SJCRH30 (cell line): ENCODE results near the gene ATRN. TPM values are rescaled to one million over a fixed set of nuclear protein-coding genes. Genes with fewer than 3 reads are reported as not detected.
"Not testable (repeated sequence)": the region's sequence is repeated elsewhere in the genome, so short reads cannot be mapped to it uniquely, and the experiment has no call there.

Experiments
- DNase-seq, 2 experiments: peaks; one replicate each; pipeline ENCODE4 v3.0.0-alpha.2; 2015 to 2020
- H3K27ac ChIP-seq: fragments of 250-450 bp; sonication (Bioruptor Pico); 2 replicates; pipeline ENCODE4 v1.5.1; 2020; ENCODE audit warnings: mild to moderate bottlenecking, moderate library complexity
- H3K27me3 ChIP-seq: fragments of 250-450 bp; sonication (Bioruptor Pico); 2 replicates; pipeline ENCODE4 v1.5.1; 2020; ENCODE audit warnings: mild to moderate bottlenecking, moderate library complexity
- H3K36me3 ChIP-seq: fragments of 250-450 bp; sonication (Bioruptor Pico); 2 replicates; pipeline ENCODE4 v1.5.1; 2020; ENCODE audit warnings: mild to moderate bottlenecking, moderate library complexity
- H3K4me1 ChIP-seq: fragments of 250-450 bp; sonication (Bioruptor Pico); 2 replicates; pipeline ENCODE4 v1.5.1; 2020; ENCODE audit warnings: mild to moderate bottlenecking, moderate library complexity
- H3K4me3 ChIP-seq: fragments of 250-450 bp; sonication (Bioruptor Pico); 2 replicates; pipeline ENCODE4 v1.5.1; 2020; ENCODE audit warnings: mild to moderate bottlenecking, moderate library complexity
- H3K9me3 ChIP-seq: fragments of 250-450 bp; sonication (Bioruptor Pico); replicated peaks from 2 replicates; pipeline ENCODE4 v1.5.1; 2020; ENCODE audit warnings: mild to moderate bottlenecking, moderate library complexity
- total RNA-seq: library from RNA; depleted of rRNA; stranded (reverse); fragments of >200 nt; shearing (Covaris generic); gene quantifications from 2 replicates; pipeline ENCODE4 v1.2.3, GENCODE V29; 2014

ATRN gene
- total RNA-seq, 1 experiment from 2014 or later: 27.9 TPM

GRCh38 chr20:3515379-3516170 is 44.8 kb downstream of the ATRN start:
- H3K4me3 ChIP-seq: no peak overlapping the region
- no peaks in the 10 kb centered on the region for H3K4me1 ChIP-seq
- DNase-seq: no peak
- H3K9me3 ChIP-seq: peaks cover 4% of the 10 kb centered on the region; the same call in 1 of the 2 replicates
- no peak overlapping the region for H3K27ac ChIP-seq
- no peaks in the 10 kb centered on the region for H3K27me3 ChIP-seq
- H3K36me3 ChIP-seq: no peaks in the 10 kb centered on the region; the same call in 1 of the 2 replicates

- no peak overlapping the region for H3K27ac ChIP-seq
- DNase-seq: no peak
- H3K9me3 ChIP-seq: peaks cover 10% of the 10 kb centered on the region
- no peaks in the 10 kb centered on the region for H3K4me1 ChIP-seq
- peaks cover 8% of the 10 kb centered on the region for H3K36me3 ChIP-seq
- H3K4me3 ChIP-seq: no peak overlapping the region
- H3K27me3 ChIP-seq: no peaks in the 10 kb centered on the region
These were observed 51.3 kb downstream of the ATRN start for GRCh38 chr20:3521852-3522740.

- DNase-seq, H3K4me1 ChIP-seq, H3K27me3 ChIP-seq, H3K27ac ChIP-seq, H3K4me3 ChIP-seq, H3K36me3 ChIP-seq: not testable (repeated sequence)
- peaks cover 10% of the 10 kb centered on the region for H3K9me3 ChIP-seq
These were observed 53.9 kb downstream of the ATRN start for GRCh38 chr20:3524696-3525095.

GRCh38 chr20:3532089-3532615 is 61.3 kb downstream of the ATRN start:
- Histone ChIP-seq H3K27ac (no peak overlapping the region), H3K27me3 (no peaks in the 10 kb centered on the region), H3K36me3 (no peaks in the 10 kb centered on the region), H3K9me3 (no peaks in the 10 kb centered on the region), H3K4me1 (no peaks in the 10 kb centered on the region), H3K4me3 (no peak overlapping the region)
- DNase-seq: no peak

GRCh38 chr20:3537733-3538132 is 66.9 kb downstream of the ATRN start:
- not testable (repeated sequence) for H3K36me3 ChIP-seq, H3K9me3 ChIP-seq, H3K27ac ChIP-seq, H3K4me3 ChIP-seq, DNase-seq, H3K27me3 ChIP-seq, H3K4me1 ChIP-seq

GRCh38 chr20:3539311-3540107 is 68.7 kb downstream of the ATRN start:
- no peak for DNase-seq
- Histone ChIP-seq H3K36me3 (peaks cover 12% of the 10 kb centered on the region; the same call in 1 of the 2 replicates), H3K4me3 (no peak overlapping the region), H3K27me3 (no peaks in the 10 kb centered on the region), H3K27ac (no peak overlapping the region), H3K9me3 (no peaks in the 10 kb centered on the region), H3K4me1 (no peaks in the 10 kb centered on the region)

GRCh38 chr20:3541887-3542721 is 71.3 kb downstream of the ATRN start:
- Histone ChIP-seq H3K9me3 (no peaks in the 10 kb centered on the region), H3K36me3 (peaks cover 12% of the 10 kb centered on the region), H3K4me1 (no peaks in the 10 kb centered on the region), H3K27me3 (no peaks in the 10 kb centered on the region), H3K4me3 (no peak overlapping the region), H3K27ac (no peak overlapping the region)
- DNase-seq: no peak

- H3K4me3 ChIP-seq: no peak overlapping the region
- H3K27ac ChIP-seq: no peak overlapping the region
- no peak for DNase-seq
These were observed 73.2 kb downstream of the ATRN start for GRCh38 chr20:3543901-3544507.

GRCh38 chr20:3545401-3545925 is 74.6 kb downstream of the ATRN start:
- H3K4me3 ChIP-seq: no peak overlapping the region
- no peaks in the 10 kb centered on the region for H3K4me1 ChIP-seq
- no peak overlapping the region for H3K27ac ChIP-seq
- no peaks in the 10 kb centered on the region for H3K27me3 ChIP-seq
- peaks cover 20% of the 10 kb centered on the region for H3K36me3 ChIP-seq
- H3K9me3 ChIP-seq: no peaks in the 10 kb centered on the region
- DNase-seq: no peak

More at GRCh38 chr20:3543901-3544507, 73.2 kb downstream of the ATRN start:
- H3K4me1 ChIP-seq: no peaks in the 10 kb centered on the region
- peaks cover 15% of the 10 kb centered on the region for H3K36me3 ChIP-seq
- H3K27me3 ChIP-seq: no peaks in the 10 kb centered on the region
- no peaks in the 10 kb centered on the region for H3K9me3 ChIP-seq

GRCh38 chr20:3547906-3548305 is 77.1 kb downstream of the ATRN start:
- Histone ChIP-seq H3K27me3 (no peaks in the 10 kb centered on the region), H3K27ac (no peak overlapping the region), H3K4me3 (no peak overlapping the region), H3K4me1 (no peaks in the 10 kb centered on the region), H3K9me3 (no peaks in the 10 kb centered on the region), H3K36me3 (peaks cover 14% of the 10 kb centered on the region)
- no peak for DNase-seq

- Histone ChIP-seq H3K36me3 (peaks cover 14% of the 10 kb centered on the region), H3K27ac (no peak overlapping the region), H3K9me3 (no peaks in the 10 kb centered on the region), H3K4me1 (no peaks in the 10 kb centered on the region), H3K4me3 (no peak overlapping the region), H3K27me3 (no peaks in the 10 kb centered on the region)
- no peak for DNase-seq
These were observed 80.0 kb downstream of the ATRN start for GRCh38 chr20:3550837-3551236.

GRCh38 chr20:3551681-3552434 is 81.0 kb downstream of the ATRN start:
- H3K27ac ChIP-seq: no peak overlapping the region
- no peak overlapping the region for H3K4me3 ChIP-seq
- peaks cover 14% of the 10 kb centered on the region for H3K36me3 ChIP-seq
- no peaks in the 10 kb centered on the region for H3K27me3 ChIP-seq
- no peaks in the 10 kb centered on the region for H3K4me1 ChIP-seq
- no peaks in the 10 kb centered on the region for H3K9me3 ChIP-seq
- DNase-seq: no peak

- Histone ChIP-seq H3K27ac (no peak overlapping the region), H3K9me3 (no peaks in the 10 kb centered on the region)
These were observed 82.8 kb downstream of the ATRN start for GRCh38 chr20:3553663-3554062.

More at GRCh38 chr20:3553663-3554062, 82.8 kb downstream of the ATRN start:
- peaks cover 14% of the 10 kb centered on the region for H3K36me3 ChIP-seq
- no peaks in the 10 kb centered on the region for H3K27me3 ChIP-seq
- no peak for DNase-seq
- no peaks in the 10 kb centered on the region for H3K4me1 ChIP-seq
- no peak overlapping the region for H3K4me3 ChIP-seq
